ENCODE measurements around the gene TRPC3.

GRCh38 chr4:121958777-121959176, 6.9 kb upstream of the TRPC3 start:
- TF ChIP-seq YY1 (IDR thresholded peaks at IDR 0.05) (no peak), TAF1 (conservative IDR thresholded peaks at IDR 0.05) (no peak)
- TF ChIP-seq, protein P1, sequence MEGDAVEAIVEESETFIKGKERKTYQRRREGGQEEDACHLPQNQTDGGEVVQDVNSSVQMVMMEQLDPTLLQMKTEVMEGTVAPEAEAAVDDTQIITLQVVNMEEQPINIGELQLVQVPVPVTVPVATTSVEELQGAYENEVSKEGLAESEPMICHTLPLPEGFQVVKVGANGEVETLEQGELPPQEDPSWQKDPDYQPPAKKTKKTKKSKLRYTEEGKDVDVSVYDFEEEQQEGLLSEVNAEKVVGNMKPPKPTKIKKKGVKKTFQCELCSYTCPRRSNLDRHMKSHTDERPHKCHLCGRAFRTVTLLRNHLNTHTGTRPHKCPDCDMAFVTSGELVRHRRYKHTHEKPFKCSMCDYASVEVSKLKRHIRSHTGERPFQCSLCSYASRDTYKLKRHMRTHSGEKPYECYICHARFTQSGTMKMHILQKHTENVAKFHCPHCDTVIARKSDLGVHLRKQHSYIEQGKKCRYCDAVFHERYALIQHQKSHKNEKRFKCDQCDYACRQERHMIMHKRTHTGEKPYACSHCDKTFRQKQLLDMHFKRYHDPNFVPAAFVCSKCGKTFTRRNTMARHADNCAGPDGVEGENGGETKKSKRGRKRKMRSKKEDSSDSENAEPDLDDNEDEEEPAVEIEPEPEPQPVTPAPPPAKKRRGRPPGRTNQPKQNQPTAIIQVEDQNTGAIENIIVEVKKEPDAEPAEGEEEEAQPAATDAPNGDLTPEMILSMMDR (IDR thresholded peaks at IDR 0.05; ENCODE audit: low read depth, low read length, missing input control), result no peak

Data from liver (tissue), 3 donors.